Kidney (tissue), 14 donors: Measurements from ENCODE around the gene AP4S1. TPM values are rescaled to one million over a fixed set of nuclear protein-coding genes. Genes with fewer than 3 reads are reported as not detected.

Experiments used
- DNase-seq, 5 donors: peaks; one replicate each; pipeline ENCODE4 v3.0.0-alpha.2; 2013 to 2020
- FAIRE-seq: peaks from 2 replicates; lab custom pipeline; 2012; peaks lifted over from hg19 to GRCh38; lab: Jason Lieb, UNC
- H3K27ac ChIP-seq, 2 donors: one replicate each; pipeline ENCODE4 v1.7.0; 2013; ENCODE audit warnings: low read depth in 2 of 2, low read length in 2 of 2, inconsistent platforms in 1 of 2
- H3K27me3 ChIP-seq: one replicate; pipeline ENCODE4 v1.7.1; 2013; ENCODE audit warnings: low read length, inconsistent platforms; ENCODE audit not compliant: control insufficient read depth, insufficient read depth
- H3K36me3 ChIP-seq, 3 donors: one replicate each; pipeline versions ENCODE4 v1.7.0 to v1.7.1; 2013; ENCODE audit warnings: low read length in 3 of 3, control low read depth in 1 of 3, inconsistent platforms in 1 of 3; ENCODE audit not compliant: insufficient read depth in 3 of 3, control insufficient read depth in 2 of 3
- H3K4me1 ChIP-seq, 3 donors: one replicate each; pipeline versions ENCODE4 v1.7.0 to v1.7.1; 2013; ENCODE audit warnings: low read length in 3 of 3, inconsistent platforms in 1 of 3, low read depth in 1 of 3; ENCODE audit not compliant: control insufficient read depth in 2 of 3, insufficient read depth in 2 of 3
- H3K4me3 ChIP-seq, 3 donors: one replicate each; pipeline versions ENCODE4 v1.7.0 to v1.8.1; 2013; ENCODE audit warnings: low read length in 3 of 3, control low read depth in 1 of 3, inconsistent platforms in 1 of 3
- H3K9ac ChIP-seq, 3 donors: one replicate each; pipeline versions ENCODE4 v1.7.0 to v1.7.1; 2013; ENCODE audit warnings: low read length in 3 of 3, control low read depth in 1 of 3, inconsistent platforms in 1 of 3
- H3K9me3 ChIP-seq, 3 donors: one replicate each; pipeline versions ENCODE4 v1.7.0 to v1.7.1; 2013; ENCODE audit warnings: low read length in 3 of 3, control low read depth in 1 of 3, inconsistent platforms in 1 of 3; ENCODE audit not compliant: control insufficient read depth in 2 of 3, insufficient read depth in 1 of 3
- intact Hi-C: fragments of 100-400 bp; cut with DNase I; formaldehyde crosslinking; loops from one replicate; pipeline ENCODE4 v1.11.1; 2022
- polyA plus RNA-seq: library from polyadenylated mRNA; stranded (reverse); fragments of 350-450 nt; fragmentation: Illumina TruSeq; extraction: RNeasy Lipid Tissue Mini Kit (QIAGEN cat#74804); gene quantifications from one replicate; pipeline ENCODE4 v1.2.3, GENCODE V29; 2014; ENCODE audit warnings: low read depth, low replicate concordance; ENCODE audit not compliant: insufficient read depth
- total RNA-seq: library from RNA; stranded (reverse); fragmentation: NEBNext Ultra II Directional; extraction: Animal tissue kit (Norgen Biotek cat#: 25700); gene quantifications from one replicate; pipeline ENCODE4 v1.2.1, GENCODE V29; 2021
- TF ChIP-seq, protein P1 (sequence below): IDR thresholded peaks from 3 replicates; pipeline ENCODE4 v1.5.1; 2012; ENCODE audit warnings: mild to moderate bottlenecking, moderate library complexity, borderline replicate concordance; ENCODE audit not compliant: insufficient read depth; ENCODE audit errors: extremely low read depth
- donor health status: control.
- donor health status: control.
- donor health status: control.
- donor health status: control.
- donor health status: control.
- donor health status: DM: yes; HTN: yes; CAD: no.
- donor health status: Normal renal cell carcinoma (clear cell type).

The AP4S1 gene
- total and polyA plus RNA-seq, 2 donors from 2014 or later = 9.0 to 12.0 TPM

DNA sequence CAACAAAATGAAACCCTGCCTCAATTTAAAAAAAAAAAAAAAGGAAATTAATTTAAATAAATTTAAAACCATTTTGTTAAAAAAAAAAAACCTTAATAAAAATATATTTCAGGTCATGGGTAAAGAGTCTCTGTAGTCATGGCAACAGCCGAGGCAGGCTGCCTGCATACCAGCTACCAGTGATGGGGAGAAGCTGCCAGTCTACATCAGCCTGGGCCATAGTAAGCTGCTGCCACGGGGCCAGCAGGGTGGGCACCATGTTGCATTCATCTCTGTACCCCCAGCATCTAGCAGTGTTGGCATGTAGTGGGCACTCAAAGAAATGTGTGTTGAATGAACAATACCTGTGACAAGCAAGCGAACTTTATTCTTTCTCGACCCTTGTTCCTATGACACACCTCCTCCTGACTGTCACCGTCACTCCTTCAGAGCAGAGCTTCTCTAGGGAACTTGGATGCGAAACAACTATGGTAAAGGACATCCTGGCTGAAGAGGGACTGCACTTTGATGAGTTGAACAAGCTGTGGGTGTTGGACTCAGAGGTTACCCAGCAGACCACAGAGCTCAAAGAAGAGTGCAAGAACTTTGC lies 7.3 kb upstream of the AP4S1 start:
- FAIRE-seq = no peak
- Histone ChIP-seq H3K27me3 (no peaks in the 10 kb centered on the region), H3K36me3 (no peaks in the 10 kb centered on the region), H3K9ac (no peak overlapping the region), H3K4me1 (no peaks in the 10 kb centered on the region), H3K9me3 (no peaks in the 10 kb centered on the region), H3K4me3 (no peak overlapping the region), H3K27ac (no peak overlapping the region)
- DNase-seq = no peak
- TF ChIP-seq, protein P1, sequence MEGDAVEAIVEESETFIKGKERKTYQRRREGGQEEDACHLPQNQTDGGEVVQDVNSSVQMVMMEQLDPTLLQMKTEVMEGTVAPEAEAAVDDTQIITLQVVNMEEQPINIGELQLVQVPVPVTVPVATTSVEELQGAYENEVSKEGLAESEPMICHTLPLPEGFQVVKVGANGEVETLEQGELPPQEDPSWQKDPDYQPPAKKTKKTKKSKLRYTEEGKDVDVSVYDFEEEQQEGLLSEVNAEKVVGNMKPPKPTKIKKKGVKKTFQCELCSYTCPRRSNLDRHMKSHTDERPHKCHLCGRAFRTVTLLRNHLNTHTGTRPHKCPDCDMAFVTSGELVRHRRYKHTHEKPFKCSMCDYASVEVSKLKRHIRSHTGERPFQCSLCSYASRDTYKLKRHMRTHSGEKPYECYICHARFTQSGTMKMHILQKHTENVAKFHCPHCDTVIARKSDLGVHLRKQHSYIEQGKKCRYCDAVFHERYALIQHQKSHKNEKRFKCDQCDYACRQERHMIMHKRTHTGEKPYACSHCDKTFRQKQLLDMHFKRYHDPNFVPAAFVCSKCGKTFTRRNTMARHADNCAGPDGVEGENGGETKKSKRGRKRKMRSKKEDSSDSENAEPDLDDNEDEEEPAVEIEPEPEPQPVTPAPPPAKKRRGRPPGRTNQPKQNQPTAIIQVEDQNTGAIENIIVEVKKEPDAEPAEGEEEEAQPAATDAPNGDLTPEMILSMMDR = no peak
- intact Hi-C loops = no loop called here

DNA sequence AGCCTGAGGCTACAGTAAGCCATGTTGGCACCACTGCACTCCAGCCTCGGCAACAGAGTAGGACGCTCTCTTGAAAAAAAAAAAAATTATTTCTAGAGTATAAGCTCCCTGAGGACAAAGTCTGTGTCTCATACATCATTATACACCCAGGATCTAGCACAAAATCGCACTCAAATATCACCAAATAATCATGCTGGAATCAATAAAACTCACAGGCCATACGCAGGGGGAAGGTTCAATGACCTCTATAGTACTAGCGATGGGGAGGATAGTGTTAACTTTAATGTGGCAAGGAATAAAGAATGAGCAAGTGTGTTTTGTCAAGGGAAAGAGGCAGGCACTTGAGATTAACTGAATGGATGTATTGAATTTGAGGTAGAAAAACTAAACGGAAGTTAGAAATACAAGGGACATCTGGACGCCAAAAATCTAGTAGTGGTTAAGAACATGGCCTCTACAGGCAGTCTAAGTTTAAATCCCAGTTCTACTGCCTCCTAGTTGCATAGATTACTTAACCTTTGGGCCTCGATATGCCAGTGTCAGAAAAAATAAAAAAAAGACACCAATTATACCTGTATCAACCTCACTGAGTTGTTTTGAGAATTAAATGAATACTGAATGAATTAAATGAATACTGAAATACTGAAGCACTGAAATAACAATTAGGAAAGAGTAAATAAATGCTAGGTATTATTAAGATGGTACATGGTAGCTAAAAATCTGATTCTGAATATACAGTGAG lies 4.4 kb upstream of the AP4S1 start:
- no peak for FAIRE-seq
- H3K27ac ChIP-seq = no peak overlapping the region
- DNase-seq = no peak
- H3K9me3 ChIP-seq = no peaks in the 10 kb centered on the region
- H3K4me1 ChIP-seq = peaks cover 0 to 6% (median 3%) of the 10 kb centered on the region in 3 donors
- no peaks in the 10 kb centered on the region for H3K27me3 ChIP-seq
- intact Hi-C loops = no loop called here
- TF ChIP-seq, protein P1 = no peak
- H3K36me3 ChIP-seq = no peaks in the 10 kb centered on the region
- H3K9ac ChIP-seq = no peak overlapping the region
- H3K4me3 ChIP-seq = no peak overlapping the region

DNA sequence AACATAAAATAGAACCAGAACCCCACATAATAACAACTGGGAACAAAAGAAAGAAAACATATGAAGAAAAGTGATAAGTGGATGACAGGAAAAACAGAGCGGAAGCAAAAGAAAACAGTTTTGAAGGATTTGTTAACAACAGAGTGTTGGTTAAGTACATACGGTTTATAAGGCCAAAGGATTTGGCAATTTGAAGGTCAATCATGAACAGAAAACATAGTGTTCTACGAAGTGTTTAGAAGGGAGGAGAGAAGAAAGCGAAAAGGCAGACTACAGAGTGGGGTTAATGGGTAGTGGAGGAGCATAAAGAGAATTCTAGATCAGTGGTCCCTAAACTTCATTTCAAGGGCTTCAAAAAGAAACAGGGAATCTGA lies 3.9 kb upstream of the AP4S1 start:
- DNase-seq (no peak), FAIRE-seq (no peak)
- no peaks in the 10 kb centered on the region for H3K9me3 ChIP-seq
- TF ChIP-seq, protein P1 = no peak
- no peaks in the 10 kb centered on the region for H3K27me3 ChIP-seq
- intact Hi-C loops = no loop called here
- H3K4me1 ChIP-seq = peaks cover 0 to 6% (median 3%) of the 10 kb centered on the region in 3 donors
- no peak overlapping the region for H3K4me3 ChIP-seq
- H3K27ac ChIP-seq = no peak overlapping the region
- H3K36me3 ChIP-seq = no peaks in the 10 kb centered on the region
- no peak overlapping the region for H3K9ac ChIP-seq
